Endometrium (tissue), 2 donors: ENCODE results near the gene PRKCE.

Experiments used
- FAIRE-seq: peaks from 2 replicates; lab custom pipeline; 2012; peaks lifted over from hg19 to GRCh38; lab: Jason Lieb, UNC
- donor health status: control.
- donor health status: control.

The PRKCE gene

GRCh38 chr2:45936623-45936979 lies 285.1 kb downstream of the PRKCE start:
- no peak for FAIRE-seq

DNA sequence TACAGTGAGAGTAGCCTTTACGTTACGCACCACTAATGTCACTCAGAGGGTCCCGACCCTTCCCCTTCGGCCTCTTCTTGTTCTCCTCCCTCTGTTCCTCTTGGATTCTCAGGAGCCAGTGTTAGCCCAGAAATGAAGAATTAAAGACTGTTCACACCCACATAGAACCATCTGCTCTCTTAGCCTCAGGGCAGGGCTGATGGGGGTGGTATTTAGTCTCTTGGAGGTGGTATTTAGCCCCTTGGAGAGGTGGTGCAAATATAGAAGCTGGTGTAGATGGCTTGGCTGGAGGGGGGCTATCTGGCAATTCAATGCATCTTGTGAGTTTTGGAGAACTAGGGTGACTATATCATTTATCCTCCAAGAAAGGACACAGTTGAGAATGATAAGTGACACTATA lies 286.5 kb downstream of the PRKCE start:
- no peak for FAIRE-seq

DNA sequence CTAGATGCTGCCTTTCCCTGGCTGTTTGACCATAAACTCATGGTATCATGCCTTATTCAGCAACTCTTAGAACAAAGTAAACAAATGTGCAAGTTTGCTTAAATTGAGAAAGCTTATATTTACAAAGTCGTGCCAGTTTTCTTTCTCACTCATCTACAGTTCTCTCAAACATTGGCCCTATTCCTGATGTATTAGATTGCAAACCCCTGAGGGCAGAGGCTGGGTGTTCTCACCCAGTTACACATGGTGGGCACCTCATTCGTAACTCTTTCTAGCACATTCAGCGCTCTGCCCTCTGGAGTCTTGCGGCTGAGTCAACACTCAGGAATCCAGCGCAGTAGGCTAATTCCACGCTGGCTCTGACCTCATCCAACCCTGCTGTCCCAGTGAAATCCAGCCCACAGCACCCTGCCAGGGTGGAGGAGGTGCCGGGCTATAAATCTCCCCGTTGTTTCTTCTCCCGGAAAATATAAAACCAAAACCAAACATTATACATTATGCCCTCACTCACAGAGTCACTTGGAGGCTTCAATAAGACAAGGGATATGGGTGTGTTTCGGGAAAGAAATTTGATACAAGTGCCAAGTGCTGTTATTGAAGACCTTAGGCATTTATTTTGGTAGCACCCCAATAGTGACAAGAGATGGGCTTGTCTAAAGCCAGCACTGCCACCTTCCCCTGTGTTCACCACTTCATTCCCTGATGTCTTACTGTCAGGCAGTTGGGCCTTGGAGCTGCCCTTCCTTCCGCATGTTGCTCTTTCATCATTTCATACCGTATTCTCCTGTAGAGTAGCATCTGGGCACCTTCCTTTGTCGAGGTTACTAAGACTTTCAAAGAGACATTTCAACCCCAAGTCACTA lies 287.4 kb downstream of the PRKCE start:
- FAIRE-seq: no peak

- no peak for FAIRE-seq
These were observed 290.2 kb downstream of the PRKCE start for GRCh38 chr2:45941531-45942236.

DNA sequence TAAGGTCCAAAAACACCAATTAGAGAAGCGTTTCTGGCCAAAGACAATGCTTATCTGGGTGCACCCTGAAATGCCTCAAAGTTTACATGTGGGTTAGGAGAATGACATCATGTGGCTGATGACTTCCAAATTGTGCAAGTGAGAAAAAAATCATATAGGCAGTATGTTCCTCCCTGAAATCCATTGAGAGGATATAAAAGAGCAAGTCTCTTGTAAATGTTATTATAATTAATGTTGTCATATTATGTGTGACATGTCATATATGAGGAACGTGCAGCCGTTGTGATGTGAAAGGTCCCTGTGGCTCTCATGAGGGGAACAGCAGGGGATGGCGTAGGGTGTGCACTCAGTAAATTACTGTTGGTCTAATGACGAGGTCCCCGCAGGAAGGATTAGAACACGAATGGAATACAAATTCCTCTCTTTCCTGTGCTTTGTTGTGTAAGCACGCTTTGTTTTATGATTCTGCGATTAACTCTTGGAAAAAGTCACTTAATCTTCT lies 290.8 kb downstream of the PRKCE start:
- no peak for FAIRE-seq

- FAIRE-seq: no peak
These were observed 292.0 kb downstream of the PRKCE start for GRCh38 chr2:45943219-45944044.

DNA sequence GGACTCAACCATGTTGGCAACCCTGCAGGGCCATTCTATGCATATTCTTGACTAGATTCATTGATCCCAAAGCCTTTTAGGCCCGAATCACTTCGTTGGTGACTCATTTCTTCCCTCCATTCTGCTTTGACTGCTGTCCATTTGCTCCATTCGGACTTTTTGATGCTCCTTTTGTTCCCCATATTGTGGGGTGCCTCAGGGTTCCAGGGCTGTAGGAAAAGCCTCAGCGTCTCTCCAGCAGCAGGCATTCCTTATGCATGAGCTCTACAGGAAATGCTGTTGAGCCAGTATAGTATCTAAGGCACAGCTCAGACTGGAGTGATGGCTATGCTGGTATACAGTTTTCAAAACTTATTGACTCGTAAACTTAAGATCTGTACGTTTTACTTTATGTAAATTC lies 292.6 kb downstream of the PRKCE start:
- FAIRE-seq: no peak

DNA sequence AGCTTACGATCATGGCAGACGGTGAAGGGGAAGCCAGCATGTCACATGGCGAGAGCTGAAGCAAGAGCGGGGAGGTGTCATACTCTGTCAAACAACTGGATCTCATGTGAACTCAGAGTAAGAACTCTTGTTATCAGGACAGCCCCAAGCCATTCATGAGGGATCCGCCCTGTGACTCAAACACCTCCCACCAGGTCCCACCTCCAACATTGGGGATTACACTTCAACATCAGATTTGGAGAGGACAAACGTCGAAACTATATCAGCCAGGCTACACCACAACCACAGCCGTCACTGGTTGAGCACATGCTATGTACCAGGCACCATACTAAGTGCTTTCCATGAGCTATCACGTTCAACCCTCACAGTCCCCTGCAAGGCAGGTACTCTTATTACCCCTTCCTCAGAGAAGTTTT lies 293.8 kb downstream of the PRKCE start:
- no peak for FAIRE-seq

DNA sequence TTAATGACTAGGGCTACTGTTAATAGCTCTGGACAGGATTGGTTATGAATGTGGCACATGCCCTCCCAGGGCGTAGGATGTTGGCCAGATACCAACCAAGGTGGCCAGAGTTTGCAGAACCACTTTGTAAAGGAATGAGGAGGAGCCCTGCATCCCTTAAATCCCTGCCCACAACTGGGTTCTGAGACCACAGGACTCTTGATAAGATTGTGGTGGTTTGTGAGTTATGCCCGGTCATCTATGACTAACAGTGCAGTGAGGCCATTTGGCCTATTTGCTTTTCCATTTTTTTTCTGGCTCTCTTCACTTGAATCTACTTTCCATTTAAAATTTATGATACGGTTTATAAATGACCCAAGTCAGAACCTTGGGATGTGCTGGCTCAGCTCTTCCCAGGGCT lies 294.5 kb downstream of the PRKCE start:
- no peak for FAIRE-seq

DNA sequence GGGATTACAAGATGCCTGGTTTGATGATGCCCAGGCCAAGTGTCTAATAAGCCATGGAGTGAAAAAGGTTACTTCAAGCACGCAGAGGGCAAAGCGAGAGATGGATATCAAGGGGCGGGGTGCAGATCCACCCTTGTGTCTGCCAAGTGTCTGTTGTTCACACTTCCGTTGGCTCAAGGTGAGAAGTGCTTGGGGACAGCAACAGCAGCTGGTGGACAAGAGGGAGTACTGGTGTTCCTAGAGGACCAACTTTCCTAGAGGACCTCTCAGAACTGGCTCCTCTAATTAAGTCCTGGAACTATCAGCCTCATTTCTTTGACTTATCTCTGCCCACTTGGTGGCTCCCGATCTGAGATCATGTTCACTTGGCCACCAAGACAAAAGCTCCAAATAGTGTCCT lies 299.1 kb downstream of the PRKCE start:
- no peak for FAIRE-seq

GRCh38 chr2:45951025-45951727 lies 299.7 kb downstream of the PRKCE start:
- no peak for FAIRE-seq

DNA sequence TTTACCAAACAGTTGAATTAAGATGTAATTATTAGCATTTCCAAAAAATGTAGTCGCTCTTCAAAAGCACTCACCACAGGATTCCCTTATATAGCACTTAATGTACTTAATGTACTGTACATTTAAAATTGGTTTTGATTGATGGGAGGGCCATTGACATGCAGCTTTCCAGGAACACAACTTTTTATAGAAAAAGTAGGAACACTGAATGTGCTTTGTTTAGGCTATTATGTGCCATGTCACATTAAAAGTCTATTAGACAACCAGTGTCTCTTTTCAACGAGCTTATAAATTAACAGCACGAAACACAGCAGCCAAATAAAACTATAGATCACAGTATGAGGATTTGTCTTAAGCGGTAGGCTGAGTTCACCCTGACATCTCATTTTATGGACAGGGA lies 301.1 kb downstream of the PRKCE start:
- no peak for FAIRE-seq

- no peak for FAIRE-seq
These were observed 302.0 kb downstream of the PRKCE start for GRCh38 chr2:45953376-45954027.

DNA sequence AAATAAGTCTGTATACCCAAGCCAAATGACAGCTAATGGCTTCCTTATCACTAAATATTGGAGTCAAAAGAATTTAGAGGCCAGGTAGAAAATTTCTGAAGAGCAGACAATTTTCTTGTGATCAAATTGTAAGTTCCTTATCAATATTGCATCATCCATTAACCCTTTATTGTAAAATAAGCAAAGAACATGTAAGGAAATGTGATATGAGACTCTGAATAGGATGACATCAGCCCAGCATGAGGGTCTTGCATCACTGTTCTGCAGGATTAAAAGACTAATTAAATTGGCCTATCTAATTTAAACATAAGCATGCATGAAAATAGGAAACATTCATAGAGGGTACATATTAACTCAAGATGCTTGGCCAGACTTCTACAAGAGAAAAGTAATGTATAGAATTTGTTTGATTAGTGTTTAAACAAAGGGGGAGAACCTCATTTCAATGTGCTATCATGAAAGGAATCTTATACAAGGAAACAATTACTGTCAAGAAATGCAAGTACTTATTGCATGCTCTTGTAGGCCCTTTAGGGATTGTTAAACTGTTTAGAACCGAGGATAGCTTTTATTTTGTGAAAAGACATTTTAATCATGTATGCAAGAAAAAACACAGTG lies 302.9 kb downstream of the PRKCE start:
- FAIRE-seq: no peak

DNA sequence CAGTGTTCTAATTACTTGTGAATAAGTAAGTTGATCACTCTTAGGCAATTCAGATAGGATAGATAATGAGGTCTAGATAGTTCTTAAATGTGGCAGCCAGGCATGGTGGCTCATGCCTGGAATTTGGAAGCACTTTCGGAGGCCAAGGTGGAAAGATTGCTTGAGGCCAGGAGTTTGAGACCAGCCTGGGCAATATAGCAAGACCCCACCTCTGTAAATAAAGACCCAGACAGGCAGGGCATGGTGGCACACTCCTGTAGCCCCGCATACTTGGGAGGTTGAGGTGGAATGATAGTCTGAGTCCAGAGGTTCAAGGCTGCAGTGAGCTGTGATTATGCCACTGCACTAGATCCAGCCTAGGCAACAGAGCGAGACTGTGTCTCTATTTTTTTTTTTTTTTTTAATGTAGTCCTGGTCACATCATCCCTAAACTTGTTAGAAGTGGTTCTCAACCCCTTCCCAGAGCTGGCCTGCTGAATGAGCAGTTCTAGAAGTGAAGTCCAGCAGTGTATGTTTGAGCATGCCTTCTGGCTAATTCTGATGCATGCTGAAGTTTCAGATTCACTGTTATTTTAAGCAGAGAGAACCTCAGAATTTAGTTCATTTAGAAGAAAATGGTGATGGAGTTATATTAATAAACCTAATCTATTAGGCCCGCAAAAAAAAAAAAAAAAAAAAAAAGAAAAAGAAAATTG lies 306.2 kb downstream of the PRKCE start:
- no peak for FAIRE-seq

DNA sequence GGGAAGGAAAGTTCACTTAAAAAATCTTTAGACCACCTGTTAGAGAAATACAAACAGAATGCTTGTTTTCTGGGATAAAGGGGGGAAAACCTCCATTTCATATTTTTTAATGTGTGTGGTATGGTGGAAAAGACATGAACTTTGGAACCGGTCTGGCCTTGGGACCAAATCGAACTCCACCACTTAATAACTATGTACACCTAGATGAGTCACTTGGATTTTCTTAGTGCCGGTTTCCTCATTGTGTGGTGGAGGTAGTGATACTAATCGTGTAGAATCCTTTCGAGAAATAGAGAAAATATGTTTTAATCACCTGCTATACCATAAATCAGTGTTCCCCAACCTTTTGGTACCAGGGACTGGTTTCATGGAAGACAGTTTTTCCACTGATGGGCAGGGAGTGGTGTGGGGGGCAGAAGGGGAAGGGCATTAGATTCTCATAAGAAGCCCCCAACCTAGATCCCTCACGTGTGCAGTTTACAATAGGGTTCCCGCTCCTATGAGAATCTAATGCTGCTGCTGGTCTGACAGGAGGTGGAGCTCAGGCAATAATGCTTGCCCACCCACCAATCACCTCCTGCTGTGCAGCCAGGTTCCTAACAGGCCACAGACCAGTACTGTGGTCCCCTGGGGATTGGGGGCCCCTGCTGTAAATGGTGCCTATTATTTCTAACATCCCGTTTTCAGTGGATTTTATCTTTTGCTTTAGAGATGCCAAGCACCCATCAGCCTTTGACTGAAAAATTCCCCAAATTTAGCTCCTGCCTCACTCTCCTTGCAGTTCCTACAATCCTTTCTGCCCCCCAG lies 308.8 kb downstream of the PRKCE start:
- no peak for FAIRE-seq

DNA sequence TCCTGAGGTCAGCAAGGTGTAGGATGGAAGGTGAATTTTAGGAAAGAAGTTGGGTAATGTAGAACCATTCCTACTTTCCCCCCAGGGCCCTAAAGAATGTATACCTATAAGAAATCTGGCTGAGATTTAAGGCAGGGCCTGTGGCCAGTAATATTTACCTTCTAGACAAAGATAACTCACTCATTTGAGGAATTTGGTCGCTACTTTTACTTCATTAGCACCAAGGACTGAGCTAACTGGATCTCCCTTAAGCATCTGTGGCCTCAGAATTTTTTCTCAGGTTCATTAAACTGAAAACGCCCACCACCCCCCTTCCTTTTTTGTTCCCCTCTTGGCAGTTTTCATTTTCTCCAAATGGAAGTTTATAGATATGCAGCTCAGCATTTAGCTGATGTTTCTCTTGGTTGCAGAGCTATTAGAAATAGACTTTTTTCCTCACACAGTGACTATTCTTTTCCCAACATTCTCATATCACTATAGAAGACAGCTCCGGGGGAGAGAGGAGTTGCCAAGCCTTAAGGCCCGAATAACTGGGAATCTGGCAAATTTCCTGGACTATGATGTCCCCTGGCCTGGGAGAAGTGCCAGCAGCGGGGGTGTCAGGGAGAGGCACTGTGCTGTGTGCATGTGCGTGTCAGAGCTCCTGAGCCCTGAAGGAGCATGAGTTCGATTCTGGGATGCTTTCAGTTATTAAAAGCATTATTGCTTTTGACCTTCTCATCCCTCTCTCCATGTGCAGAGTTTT lies 310.9 kb downstream of the PRKCE start:
- no peak for FAIRE-seq

- no peak for FAIRE-seq
These were observed 312.3 kb downstream of the PRKCE start for GRCh38 chr2:45963816-45964215.
